NCI-H1105 (cell line): ENCODE measurements around the gene CASKIN2.

Experiments used
- DNase-seq: peaks from one replicate; lab custom pipeline; 2025; lab: John Stamatoyannopoulos, UW

Gene CASKIN2

DNA sequence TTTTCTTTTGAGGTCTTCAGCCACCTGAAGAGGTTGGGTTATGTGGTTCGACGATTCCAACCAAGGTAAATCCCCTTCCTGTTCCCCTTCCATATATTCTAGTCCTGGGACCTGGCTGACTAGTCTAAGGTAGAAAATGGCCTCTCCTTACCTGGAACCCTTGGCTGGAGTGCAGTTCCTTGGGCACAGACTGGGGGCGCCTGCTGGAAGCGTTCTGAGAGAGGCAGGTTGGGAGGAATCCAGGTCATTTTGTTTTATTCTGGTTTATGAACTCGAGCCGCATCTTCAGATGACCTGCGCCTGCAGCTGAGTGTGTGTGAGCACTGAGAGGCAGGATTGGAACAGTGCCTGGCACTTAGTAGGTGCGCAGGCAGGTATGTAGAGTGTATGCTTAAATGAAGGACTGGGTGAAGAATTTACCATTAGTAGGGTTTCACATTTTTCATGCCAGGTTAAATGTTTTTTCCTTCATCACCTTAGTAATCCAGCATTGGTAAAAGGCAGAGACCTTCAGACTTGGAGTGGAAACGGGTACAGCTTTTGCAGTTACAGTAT lies 3.7 kb upstream of the CASKIN2 start:
- DNase-seq = no peak

DNA sequence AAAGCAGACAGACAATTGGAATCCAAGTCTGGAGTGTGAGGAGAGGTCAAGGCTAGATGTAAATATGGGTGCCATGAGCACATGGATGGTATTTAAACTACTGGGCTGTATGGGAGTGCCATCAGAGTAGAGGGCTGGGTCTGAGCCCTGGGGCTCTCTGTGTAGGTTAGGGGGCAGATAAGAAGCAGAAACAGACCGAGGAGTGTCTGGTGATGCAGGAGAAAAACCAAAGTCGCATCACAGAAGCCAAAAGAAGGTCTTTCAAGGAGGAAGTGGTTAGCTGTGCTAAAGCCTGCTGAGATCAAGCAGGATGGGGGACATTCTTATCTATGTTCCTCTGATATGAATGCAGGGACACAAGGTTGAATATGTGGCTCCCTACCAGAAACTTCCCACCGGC lies 2.9 kb upstream of the CASKIN2 start:
- DNase-seq = no peak

GRCh38 chr17:75517297-75517865 lies 2.0 kb upstream of the CASKIN2 start:
- DNase-seq = no peak

DNA sequence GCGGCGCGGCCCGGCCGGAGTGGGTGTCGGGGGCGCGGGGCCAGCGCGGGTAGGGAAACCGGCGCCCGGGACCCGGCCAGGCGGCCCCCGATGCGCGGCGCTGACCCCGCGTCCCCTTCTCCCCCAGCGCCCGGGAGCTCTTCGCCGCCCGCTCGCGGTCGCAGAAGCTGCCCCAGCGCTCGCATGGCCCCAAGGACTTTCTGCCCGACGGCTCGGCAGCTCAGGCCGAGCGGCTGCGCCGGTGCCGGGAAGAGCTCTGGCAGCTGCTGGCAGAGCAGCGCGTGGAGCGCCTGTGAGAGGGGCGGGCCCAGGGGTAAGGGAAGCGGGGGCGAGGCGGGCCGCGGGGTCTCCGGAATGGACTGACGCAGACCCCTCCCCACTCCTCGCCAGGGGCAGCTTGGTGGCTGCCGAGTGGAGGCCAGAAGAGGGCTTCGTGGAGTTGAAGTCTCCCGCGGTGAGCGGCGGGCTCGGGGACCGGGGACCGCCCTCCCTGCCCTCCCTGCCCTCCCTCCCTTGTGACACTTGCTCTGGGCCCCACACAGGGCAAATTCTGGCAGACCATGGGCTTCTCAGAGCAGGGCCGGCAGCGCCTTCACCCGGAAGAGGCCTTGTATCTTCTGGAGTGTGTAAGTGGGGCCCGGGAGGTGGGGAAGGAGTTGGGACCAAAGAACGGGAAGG lies 1.4 kb upstream of the CASKIN2 start:
- DNase-seq = no peak

DNA sequence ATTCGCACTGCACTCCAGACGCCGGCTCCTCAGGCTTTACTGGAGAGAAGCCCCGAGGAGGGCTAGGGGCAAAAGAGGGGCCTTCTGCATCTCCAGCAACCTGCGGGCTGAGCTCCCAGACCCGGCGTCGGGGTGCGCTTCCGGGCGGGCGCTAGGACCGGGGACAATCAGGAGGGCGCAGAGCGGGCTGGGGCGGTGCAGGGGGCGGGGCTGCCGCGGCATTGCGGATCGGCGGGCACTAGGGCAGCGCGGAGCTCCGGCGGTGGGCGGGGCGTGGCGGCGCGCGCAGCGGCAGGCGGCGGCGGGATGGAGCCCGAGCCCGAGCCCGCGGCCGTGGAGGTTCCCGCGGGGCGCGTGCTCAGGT lies 900 bp upstream of the CASKIN2 start, which contains the start of gene TSEN54:
Gene TSEN54, plus strand, starts transcription at position 274 of the 364 bp plus-strand sequence. Its CDS starts 33 bp downstream, at position 307.
- peak; percentile 82 for DNase-seq

- no peak for DNase-seq
These were observed 330 bp downstream of the CASKIN2 start for GRCh38 chr17:75514919-75515495.

DNA sequence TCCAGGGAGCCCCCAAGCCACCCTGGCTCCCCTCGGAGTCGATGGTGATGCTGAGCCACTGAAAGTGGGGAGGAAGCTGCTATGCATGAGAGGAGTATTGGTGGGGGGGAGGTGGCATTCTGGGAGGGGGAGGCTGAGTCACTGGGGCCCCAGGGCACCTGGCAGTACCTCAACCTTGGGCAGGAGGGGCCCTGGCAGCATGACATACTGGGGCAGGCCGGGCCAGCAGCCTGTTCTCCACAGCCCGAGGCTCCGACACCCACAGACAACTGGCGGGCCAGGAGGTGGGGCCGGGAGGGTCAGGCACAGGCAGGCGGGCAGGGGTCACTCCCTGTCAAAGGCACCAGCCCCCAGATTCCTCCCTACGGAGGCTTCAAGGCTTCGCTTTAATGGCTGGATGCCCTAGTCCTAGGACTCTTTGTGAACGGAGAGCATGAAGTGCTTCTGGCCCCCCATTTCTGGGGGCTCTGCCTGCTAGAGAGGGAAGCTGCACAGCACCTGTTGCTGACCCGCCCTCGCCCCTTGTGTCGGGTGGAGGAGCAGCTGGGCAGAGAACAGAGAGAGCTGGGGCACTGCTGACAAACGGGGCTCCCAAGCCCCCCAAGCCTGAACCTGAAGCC lies 928 bp downstream of the CASKIN2 start:
- DNase-seq = no peak

GRCh38 chr17:75513641-75514000 lies 1.7 kb downstream of the CASKIN2 start:
- DNase-seq = no peak

DNA sequence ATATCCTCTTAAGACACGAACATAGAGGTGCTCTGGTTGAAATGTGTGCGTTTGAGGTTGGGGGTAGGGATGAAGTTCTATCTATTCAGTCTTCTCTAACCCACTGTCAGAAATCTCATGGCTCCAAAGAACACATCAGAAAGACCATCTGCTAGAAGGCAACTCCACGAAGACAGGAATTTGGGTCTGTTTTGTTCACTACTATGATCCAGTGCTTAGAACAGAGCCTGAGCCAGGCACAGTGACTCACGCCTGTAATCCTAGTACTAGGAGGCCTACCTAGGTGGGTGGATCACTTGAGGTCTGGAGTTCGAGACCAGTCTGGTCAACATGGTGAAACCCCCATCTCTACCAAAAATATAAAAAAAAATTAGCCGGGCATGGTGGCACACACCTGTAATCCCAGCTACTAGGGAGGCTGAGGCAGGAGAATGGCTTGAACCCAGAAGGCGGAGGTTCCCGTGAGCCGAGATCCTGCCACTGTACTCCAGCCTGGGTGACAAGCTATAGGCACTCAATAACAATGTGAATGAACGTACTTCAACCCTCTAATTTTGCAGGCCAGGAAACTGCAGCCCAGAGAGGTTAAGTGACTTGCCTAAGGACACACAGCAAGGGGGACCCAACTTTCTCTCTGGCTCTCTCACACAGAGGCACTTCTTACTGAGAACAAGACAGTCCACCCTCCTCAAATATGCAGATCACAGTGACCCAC lies 2.3 kb downstream of the CASKIN2 start:
- DNase-seq = no peak

DNA sequence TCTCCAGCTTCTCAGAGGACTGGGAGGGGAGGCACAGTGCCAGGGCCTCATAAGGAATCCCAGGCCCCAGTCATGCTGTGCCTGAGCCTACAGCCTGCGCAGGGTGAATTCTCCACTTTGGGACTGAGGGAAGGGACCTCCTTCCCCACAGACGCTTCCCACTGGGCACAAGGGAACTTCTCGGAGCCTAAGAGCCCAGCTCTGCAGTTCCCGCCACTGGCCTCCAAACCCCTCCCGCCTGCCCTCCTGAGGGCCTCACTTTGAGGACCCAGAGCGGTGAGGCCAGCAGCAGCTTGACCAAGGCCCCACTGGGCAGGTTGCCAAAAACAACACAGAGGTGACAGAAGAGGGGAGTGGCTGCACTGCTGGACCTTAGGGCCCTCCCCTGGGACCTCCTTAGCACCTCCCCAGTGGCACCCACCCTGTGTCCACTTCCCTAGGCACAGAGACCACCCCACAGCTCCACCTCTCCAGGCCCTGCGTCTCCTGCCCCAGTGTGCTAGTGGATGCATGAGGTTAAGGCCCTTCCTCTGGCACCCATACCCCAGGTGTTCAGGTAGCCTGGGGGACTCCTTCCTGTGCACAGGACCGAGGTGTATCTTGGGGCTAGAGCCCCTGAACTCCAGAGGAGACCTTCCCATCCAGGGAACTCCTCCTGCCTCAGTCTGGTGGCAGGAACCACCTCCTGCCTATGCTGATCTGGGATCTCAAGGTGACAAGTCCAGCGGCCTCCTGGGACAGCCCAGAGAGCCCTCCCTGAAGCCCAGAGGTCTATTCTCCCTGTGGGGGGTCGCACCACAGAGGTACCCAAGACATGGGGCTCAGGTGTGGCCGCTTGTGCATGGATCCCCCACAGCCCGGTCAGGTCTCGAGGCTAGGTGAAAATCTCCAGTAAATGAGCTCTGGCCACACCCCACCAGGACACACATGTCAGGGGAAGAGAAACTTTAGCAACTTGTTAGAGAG lies 3.4 kb downstream of the CASKIN2 start:
- DNase-seq = no peak

GRCh38 chr17:75511270-75511609 lies 4.1 kb downstream of the CASKIN2 start:
- DNase-seq = no peak

DNA sequence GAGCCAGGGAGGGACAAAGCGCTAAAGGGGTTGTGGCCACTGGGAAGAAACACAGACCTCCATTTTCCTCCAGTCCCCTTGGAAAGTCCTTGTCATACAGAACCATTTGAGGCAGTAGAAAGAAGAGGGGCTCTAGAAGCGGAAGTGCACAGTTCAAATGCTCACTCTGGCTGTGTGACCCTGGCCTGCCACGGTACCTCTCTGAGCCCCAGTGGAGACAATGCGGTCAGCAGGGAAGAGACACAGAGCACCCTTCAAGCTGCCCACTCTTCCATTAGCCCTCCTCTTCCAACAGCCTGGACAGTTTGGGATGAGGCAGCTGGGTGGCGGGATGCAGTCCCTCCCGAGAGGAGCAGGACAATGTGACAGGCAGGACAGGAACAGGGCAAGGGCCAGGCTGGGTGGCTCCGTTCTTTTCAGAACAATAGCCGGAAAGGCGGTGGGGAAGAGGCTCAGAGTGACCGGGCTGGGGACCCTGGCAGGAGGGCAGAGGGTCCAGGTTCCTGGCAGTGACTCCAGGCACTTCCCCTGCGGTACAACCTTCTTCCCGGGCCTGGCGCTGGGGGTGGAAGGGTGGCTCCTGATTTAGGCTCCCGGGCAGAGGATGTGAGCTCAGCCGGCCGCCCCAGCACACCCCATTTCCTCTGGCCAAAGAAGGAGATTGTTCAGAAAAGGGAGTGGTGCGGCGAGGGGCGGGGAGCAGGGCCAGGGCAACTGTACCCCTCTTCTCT lies 5.6 kb downstream of the CASKIN2 start:
- no peak for DNase-seq

DNA sequence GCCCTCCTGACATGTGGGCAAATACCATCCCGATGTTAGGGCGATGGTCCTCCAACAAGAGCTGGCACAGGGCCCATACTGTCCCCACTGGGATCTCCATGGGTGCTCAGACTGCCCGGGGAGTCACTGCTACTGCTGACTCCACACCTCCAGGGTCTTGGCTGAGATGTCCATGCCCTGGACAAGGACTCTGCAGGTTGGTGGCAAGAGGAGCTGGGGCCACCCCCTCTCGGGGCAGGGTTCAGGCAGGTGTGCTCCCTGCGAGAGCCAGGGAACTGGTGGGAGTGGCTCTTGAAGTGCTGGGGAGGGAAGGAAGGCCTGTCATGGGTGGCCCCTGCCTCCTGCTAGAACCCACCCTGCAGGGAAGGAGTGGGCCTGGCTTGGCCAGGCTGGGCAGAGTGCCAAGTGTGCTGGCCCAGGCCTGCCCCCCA lies 6.4 kb downstream of the CASKIN2 start:
- no peak for DNase-seq

DNA sequence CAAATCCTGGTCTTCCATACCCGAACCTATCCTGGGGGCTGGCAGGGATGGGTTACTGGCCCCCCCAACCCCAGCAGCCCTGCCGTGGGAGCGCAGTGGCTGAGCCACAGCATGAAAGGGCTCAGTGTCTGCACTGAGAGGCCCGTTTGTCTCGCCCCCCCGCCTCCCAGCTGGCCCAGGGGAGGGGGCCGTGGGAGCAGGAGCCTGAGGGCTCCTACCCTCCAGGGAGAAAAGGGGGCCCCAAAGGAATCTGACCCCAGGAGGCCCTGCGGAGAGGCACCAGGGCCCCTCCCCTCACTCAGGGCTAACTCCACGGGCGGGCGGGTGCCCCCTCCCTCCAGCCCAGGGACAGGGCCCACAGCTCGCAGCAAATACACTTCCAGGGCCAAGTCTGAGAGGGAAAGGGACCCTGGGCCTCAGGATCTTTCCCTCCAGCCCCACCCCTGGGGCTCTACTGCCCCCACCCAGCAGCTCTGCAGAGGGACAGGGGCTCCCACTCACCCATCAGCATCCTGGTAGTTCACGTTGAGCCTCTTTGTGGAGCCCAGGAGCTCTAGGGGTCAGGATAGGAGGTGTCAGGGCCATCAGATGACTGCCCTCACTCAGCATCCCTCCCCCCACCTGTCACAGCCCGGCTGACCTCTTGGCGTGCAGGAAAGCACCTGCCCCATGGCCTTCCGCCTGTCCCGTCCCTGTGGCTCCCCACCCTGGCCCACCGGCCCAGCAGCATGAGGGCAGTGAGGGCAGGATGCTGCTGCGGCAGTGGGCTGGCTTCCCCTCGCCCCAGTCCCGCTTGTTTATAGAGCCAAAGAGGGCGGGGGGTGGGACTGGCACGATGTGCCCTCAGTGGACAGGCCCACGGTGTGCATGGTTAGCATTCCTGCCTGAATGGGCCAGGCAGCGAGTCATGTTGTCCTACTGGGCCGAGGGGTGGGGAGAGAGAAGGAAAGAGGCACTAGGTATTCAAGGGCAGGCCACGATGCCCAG lies 7.3 kb downstream of the CASKIN2 start:
- DNase-seq = no peak

DNA sequence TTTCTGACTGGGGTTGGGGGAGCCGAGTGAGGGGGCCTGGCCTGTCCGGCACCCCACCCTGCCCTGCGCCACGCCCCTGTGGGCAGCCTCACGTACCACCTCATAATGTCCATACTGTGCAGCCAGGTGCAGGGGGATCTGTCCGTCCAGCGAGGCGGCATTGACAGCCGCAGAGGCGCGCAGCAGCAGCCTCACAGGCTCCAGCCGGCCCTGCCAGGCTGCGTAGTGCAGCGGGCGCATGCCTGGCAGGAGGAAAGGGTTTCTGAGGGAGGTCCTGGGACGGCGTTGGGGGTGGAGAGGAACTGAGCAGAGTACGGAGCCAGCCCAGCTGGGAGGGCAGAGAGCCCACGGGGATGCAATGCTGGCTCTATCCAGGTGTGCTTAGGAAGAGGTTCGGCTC lies 8.4 kb downstream of the CASKIN2 start:
- DNase-seq = no peak

DNA sequence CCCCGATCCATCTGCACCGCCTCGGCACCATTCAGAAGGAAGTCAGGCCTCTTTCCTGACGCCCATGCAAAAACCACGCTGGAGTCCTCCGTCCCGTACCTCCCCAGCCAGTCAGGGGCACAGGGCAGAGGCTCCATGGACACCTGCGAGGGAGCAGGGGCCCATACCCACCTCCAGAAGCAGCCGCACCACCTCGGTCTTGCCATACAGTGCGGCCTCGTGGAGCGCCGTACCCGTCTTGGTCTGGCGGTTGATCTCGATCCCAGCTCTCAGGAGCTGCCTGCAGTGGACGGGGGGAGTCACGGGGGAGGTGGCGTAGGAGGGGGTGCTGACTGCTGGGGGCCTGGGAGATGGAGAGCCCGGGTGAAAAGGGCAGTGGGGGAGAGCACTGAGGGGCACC lies 9.2 kb downstream of the CASKIN2 start:
- DNase-seq = no peak

DNA sequence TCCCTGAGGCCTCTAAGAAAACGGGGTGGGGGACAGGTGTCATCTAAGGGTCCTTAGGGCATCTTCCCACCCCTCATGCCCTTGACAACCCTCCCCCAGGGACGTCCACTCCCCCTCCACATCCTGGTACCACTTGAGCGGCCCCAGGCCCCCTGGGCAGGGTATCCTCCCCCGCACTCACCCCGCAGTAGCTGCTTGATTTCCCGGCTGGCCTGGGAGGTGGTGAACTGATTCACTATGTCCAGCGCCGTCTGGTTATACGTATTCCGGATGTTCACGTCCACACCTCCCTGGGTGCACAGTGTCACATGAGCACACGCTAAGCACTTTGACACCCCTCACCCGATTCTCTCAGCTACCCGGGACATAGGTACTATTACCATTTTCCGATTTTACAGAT lies 9.7 kb downstream of the CASKIN2 start:
- no peak for DNase-seq

- no peak for DNase-seq
These were observed 10.3 kb downstream of the CASKIN2 start for GRCh38 chr17:75505152-75505409.

- no peak for DNase-seq
These were observed 10.8 kb downstream of the CASKIN2 start for GRCh38 chr17:75504347-75505151.
